ENCODE data around the gene GDI2. TPM values are rescaled to one million over a fixed set of nuclear protein-coding genes. Genes with fewer than 3 reads are reported as not detected.
"Not testable (repeated sequence)": the region's sequence is repeated elsewhere in the genome, so short reads cannot be mapped to it uniquely, and the experiment has no call there.

The GDI2 gene
- total and polyA plus RNA-seq, 3 donors from 2014 or later, result 144 to 204 (median 184) TPM

- Histone ChIP-seq H3K4me3 (no peak overlapping the region), H3K36me3 (ENCODE audit: low read depth, missing control alignments) (no peaks in the 10 kb centered on the region), H3K9me3 (no peaks in the 10 kb centered on the region), H3K27ac (no peak overlapping the region), H3K27me3 (no peaks in the 10 kb centered on the region), H3K4me1 (no peaks in the 10 kb centered on the region)
- TF ChIP-seq, protein P1, sequence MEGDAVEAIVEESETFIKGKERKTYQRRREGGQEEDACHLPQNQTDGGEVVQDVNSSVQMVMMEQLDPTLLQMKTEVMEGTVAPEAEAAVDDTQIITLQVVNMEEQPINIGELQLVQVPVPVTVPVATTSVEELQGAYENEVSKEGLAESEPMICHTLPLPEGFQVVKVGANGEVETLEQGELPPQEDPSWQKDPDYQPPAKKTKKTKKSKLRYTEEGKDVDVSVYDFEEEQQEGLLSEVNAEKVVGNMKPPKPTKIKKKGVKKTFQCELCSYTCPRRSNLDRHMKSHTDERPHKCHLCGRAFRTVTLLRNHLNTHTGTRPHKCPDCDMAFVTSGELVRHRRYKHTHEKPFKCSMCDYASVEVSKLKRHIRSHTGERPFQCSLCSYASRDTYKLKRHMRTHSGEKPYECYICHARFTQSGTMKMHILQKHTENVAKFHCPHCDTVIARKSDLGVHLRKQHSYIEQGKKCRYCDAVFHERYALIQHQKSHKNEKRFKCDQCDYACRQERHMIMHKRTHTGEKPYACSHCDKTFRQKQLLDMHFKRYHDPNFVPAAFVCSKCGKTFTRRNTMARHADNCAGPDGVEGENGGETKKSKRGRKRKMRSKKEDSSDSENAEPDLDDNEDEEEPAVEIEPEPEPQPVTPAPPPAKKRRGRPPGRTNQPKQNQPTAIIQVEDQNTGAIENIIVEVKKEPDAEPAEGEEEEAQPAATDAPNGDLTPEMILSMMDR (IDR thresholded peaks at IDR 0.05), result no peak
- no peak for TF ChIP-seq POLR2A (IDR thresholded peaks at IDR 0.05)
- intact Hi-C loops (cut with DNase I; ENCODE audit: low total_unique reads), result no loop called here
- no peak for DNase-seq
- 88 to 91% methylated on average over 16 of the region's 16 CpGs for WGBS, 2 donors
Measured at GRCh38 chr10:5828725-5829124, 15.5 kb upstream of the GDI2 start.

DNA sequence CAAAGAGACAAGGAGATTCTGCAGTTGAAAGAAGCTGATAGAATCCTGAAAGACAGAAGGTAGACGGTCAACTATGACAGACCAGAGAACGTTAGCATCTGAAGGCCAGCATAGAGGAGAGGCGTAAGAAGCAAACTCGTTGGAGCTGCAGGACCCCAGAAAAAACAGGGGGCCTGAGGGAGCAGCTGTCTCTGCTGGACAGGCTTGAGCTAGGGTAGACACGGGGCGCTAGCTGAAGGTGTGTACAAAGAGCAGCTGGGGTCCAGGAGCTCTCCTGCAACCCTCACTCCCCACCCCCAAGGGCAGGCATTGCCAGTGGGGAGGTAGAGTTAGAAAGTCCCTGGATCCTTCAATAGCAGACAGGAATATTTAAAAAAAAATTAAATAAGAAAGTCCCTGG lies 14.6 kb upstream of the GDI2 start:
- Histone ChIP-seq H3K27me3 (no peaks in the 10 kb centered on the region), H3K4me1 (no peaks in the 10 kb centered on the region), H3K36me3 (ENCODE audit: low read depth, missing control alignments) (no peaks in the 10 kb centered on the region), H3K4me3 (no peak overlapping the region), H3K27ac (no peak overlapping the region), H3K9me3 (no peaks in the 10 kb centered on the region)
- DNase-seq, result no peak
- TF ChIP-seq POLR2A (IDR thresholded peaks at IDR 0.05), result no peak
- TF ChIP-seq, protein P1 (IDR thresholded peaks at IDR 0.05), result no peak
- intact Hi-C loops (cut with DNase I; ENCODE audit: low total_unique reads), result no loop called here
- WGBS, 2 donors, result 86 to 88% methylated on average over 6 of the region's 6 CpGs

- H3K27ac ChIP-seq; H3K36me3 ChIP-seq (ENCODE audit: low read depth, missing control alignments); DNase-seq; H3K27me3 ChIP-seq; H3K9me3 ChIP-seq; intact Hi-C loops (cut with DNase I; ENCODE audit: low total_unique reads); H3K4me3 ChIP-seq; H3K4me1 ChIP-seq: not testable (repeated sequence)
- WGBS, 2 donors, result 96 to 97% methylated on average over 4 to 6 of the region's 6 CpGs
Measured at GRCh38 chr10:5826511-5826910, 13.3 kb upstream of the GDI2 start.

- no peak for TF ChIP-seq POLR2A (IDR thresholded peaks at IDR 0.05)
- TF ChIP-seq, protein P1 (IDR thresholded peaks at IDR 0.05), result no peak
- intact Hi-C loops (cut with DNase I; ENCODE audit: low total_unique reads), result no loop called here
- Histone ChIP-seq H3K36me3 (ENCODE audit: low read depth, missing control alignments) (no peaks in the 10 kb centered on the region), H3K27ac (no peak overlapping the region), H3K4me3 (no peak overlapping the region), H3K4me1 (peaks cover 5% of the 10 kb centered on the region), H3K9me3 (no peaks in the 10 kb centered on the region), H3K27me3 (no peaks in the 10 kb centered on the region)
- WGBS, 2 donors, result 88 to 92% methylated on average over 6 of the region's 6 CpGs
- DNase-seq, result no peak
Measured at GRCh38 chr10:5818894-5819293, 5.7 kb upstream of the GDI2 start.

- H3K36me3 ChIP-seq (ENCODE audit: low read depth, missing control alignments), result no peaks in the 10 kb centered on the region
- TF ChIP-seq POLR2A (IDR thresholded peaks at IDR 0.05), result no peak
- TF ChIP-seq, protein P1 (IDR thresholded peaks at IDR 0.05), result no peak
- H3K4me1 ChIP-seq, result peaks cover 6% of the 10 kb centered on the region
- intact Hi-C loops (cut with DNase I; ENCODE audit: low total_unique reads), result no loop called here
- H3K27ac ChIP-seq, result no peak overlapping the region
- no peaks in the 10 kb centered on the region for H3K27me3 ChIP-seq
- H3K9me3 ChIP-seq, result no peaks in the 10 kb centered on the region
- WGBS, 2 donors, result 98 to 100% methylated on average over 2 of the region's 2 CpGs
- no peak for DNase-seq
- H3K4me3 ChIP-seq, result no peak overlapping the region
Measured at GRCh38 chr10:5818048-5818331, 4.8 kb upstream of the GDI2 start.
